ENCODE measurements around the gene IGFBPL1. TPM values are rescaled to one million over a fixed set of nuclear protein-coding genes. Genes with fewer than 3 reads are reported as not detected.

The IGFBPL1 gene
- total RNA-seq, 1 donor from 2014 or later = 26.7 TPM

- Mint-ChIP-seq H3K27ac (no peak overlapping the region), H3K27me3 (peaks cover 52% of the 10 kb centered on the region), H3K36me3 (no peaks in the 10 kb centered on the region), H3K4me3 (peak overlapping the region; percentile 78), H3K4me1 (ENCODE audit: unreplicated experiment) (peaks cover 34% of the 10 kb centered on the region), H3K9me3 (no peaks in the 10 kb centered on the region)
- DNase-seq (ENCODE audit: extremely low spot score, unreplicated experiment) = no peak
- TF ChIP-seq CTCF (conservative IDR thresholded peaks at IDR 0.05) = no peak
Observed at GRCh38 chr9:38424918-38425317, 664 bp upstream of the IGFBPL1 start.

- H3K9me3 Mint-ChIP-seq = no peaks in the 10 kb centered on the region
- H3K4me3 Mint-ChIP-seq = peak overlapping the region; percentile 80
- H3K4me1 Mint-ChIP-seq (ENCODE audit: unreplicated experiment) = peaks cover 40% of the 10 kb centered on the region
- no peak for TF ChIP-seq CTCF (conservative IDR thresholded peaks at IDR 0.05)
- no peak overlapping the region for H3K27ac Mint-ChIP-seq
- peaks cover 63% of the 10 kb centered on the region for H3K27me3 Mint-ChIP-seq
- H3K36me3 Mint-ChIP-seq = no peaks in the 10 kb centered on the region
- DNase-seq (ENCODE audit: extremely low spot score, unreplicated experiment) = no peak
Observed at GRCh38 chr9:38423273-38423972, 831 bp downstream of the IGFBPL1 start.

GRCh38 chr9:38422555-38423260 lies 1.5 kb downstream of the IGFBPL1 start:
- H3K4me1 Mint-ChIP-seq (ENCODE audit: unreplicated experiment) = peaks cover 40% of the 10 kb centered on the region
- H3K27ac Mint-ChIP-seq = peak overlapping the region; percentile 52
- no peaks in the 10 kb centered on the region for H3K36me3 Mint-ChIP-seq
- H3K27me3 Mint-ChIP-seq = peaks cover 63% of the 10 kb centered on the region
- H3K4me3 Mint-ChIP-seq = peak overlapping the region; percentile 80
- DNase-seq (ENCODE audit: extremely low spot score, unreplicated experiment) = no peak
- no peaks in the 10 kb centered on the region for H3K9me3 Mint-ChIP-seq
- TF ChIP-seq CTCF (conservative IDR thresholded peaks at IDR 0.05) = no peak

GRCh38 chr9:38421498-38422211 lies 2.6 kb downstream of the IGFBPL1 start:
- no peak for TF ChIP-seq CTCF (conservative IDR thresholded peaks at IDR 0.05)
- DNase-seq (ENCODE audit: extremely low spot score, unreplicated experiment) = no peak
- Mint-ChIP-seq H3K4me3 (peak overlapping the region; percentile 65), H3K4me1 (ENCODE audit: unreplicated experiment) (peaks cover 38% of the 10 kb centered on the region), H3K36me3 (no peaks in the 10 kb centered on the region), H3K27me3 (peaks cover 61% of the 10 kb centered on the region), H3K27ac (peak overlapping the region; percentile 52), H3K9me3 (no peaks in the 10 kb centered on the region)

- no peak for DNase-seq (ENCODE audit: extremely low spot score, unreplicated experiment)
- Mint-ChIP-seq H3K4me1 (ENCODE audit: unreplicated experiment) (peaks cover 31% of the 10 kb centered on the region), H3K36me3 (no peaks in the 10 kb centered on the region), H3K4me3 (no peak overlapping the region), H3K27me3 (peaks cover 56% of the 10 kb centered on the region), H3K27ac (peak overlapping the region; percentile 44), H3K9me3 (no peaks in the 10 kb centered on the region)
- no peak for TF ChIP-seq CTCF (conservative IDR thresholded peaks at IDR 0.05)
Observed at GRCh38 chr9:38419181-38419580, 5.1 kb downstream of the IGFBPL1 start.

Data from type B pancreatic cell (in vitro differentiated cells).